SK-N-SH (cell line): ENCODE measurements around the gene LTBP1. TPM values are rescaled to one million over a fixed set of nuclear protein-coding genes. Genes with fewer than 3 reads are reported as not detected.
A peak's percentile ranks its signal among the peaks of the same experiment; 100 is the strongest.

Source experiments
- CTCF ChIA-PET: fragments of 300-600, 350-600 bp; formaldehyde crosslinking; extraction: SDS; loops from one replicate; lab custom pipeline; 2021; lab: Yijun Ruan, JAX
- POLR2A ChIA-PET: fragments of 350-600 bp; sonication (Branson Sonifier 250); formaldehyde crosslinking; extraction: SDS; loops from one replicate; lab custom pipeline; 2020; ENCODE audit warnings: antibody characterized with exemption, inconsistent platforms; lab: Yijun Ruan, JAX
- DNase-seq: peaks from one replicate; pipeline ENCODE4 v3.0.0; 2012
- H2AFZ ChIP-seq: fragments of 200-600 bp; sonication (generic); 2 replicates; pipeline ENCODE4 v1.8.1; 2016; ENCODE audit warnings: antibody characterized with exemption, mild to moderate bottlenecking, low read depth
- H3F3A ChIP-seq: fragments of 200-600 bp; sonication (generic); replicated peaks from 2 replicates; pipeline ENCODE3; 2016; ENCODE audit warnings: antibody characterized with exemption, mild to moderate bottlenecking; ENCODE audit not compliant: insufficient read depth
- H3K27ac ChIP-seq, 2 experiments: fragments of 200-500 bp in 1 of 2; fragments of 200-600 bp in 1 of 2; sonication (Bioruptor generic) in 1 of 2; sonication (generic), shearing (Covaris generic) in 1 of 2; 2 replicates each; pipeline versions ENCODE4 v1.5.1 to v1.6.1; 2014 to 2016; ENCODE audit warnings: low read depth in 2 of 2, inconsistent platforms in 1 of 2, low read length in 1 of 2, mild to moderate bottlenecking in 1 of 2, mixed read lengths in 1 of 2
- H3K27me3 ChIP-seq: fragments of 200-600 bp; sonication (generic), shearing (Covaris generic); 2 replicates; pipeline ENCODE4 v1.6.1; 2016; ENCODE audit warnings: mixed run types; ENCODE audit not compliant: insufficient read depth
- H3K36me3 ChIP-seq, 2 experiments: fragments of 200-500 bp in 1 of 2; fragments of 200-600 bp in 1 of 2; sonication (Bioruptor generic) in 1 of 2; sonication (generic) in 1 of 2; replicated peaks in 1 of 2; 2 replicates each; pipeline versions ENCODE3 to v1.5.1; 2014 to 2016; ENCODE audit warnings: low read length in 1 of 2, mild to moderate bottlenecking in 1 of 2; ENCODE audit not compliant: insufficient read depth in 2 of 2, control insufficient read depth in 1 of 2
- H3K4me1 ChIP-seq, 2 experiments: fragments of 200-500 bp in 1 of 2; fragments of 200-600 bp in 1 of 2; sonication (Bioruptor generic) in 1 of 2; sonication (generic), shearing (Covaris generic) in 1 of 2; 2 replicates each; pipeline versions ENCODE4 v1.5.1 to v1.6.1; 2014 to 2016; ENCODE audit warnings: low read depth in 1 of 2, low read length in 1 of 2, mixed run types in 1 of 2; ENCODE audit not compliant: insufficient read depth in 2 of 2, control insufficient read depth in 1 of 2
- H3K4me2 ChIP-seq: fragments of 200-600 bp; sonication (generic), shearing (Covaris generic); 2 replicates; pipeline ENCODE4 v1.6.1; 2017; ENCODE audit warnings: mixed run types
- H3K4me3 ChIP-seq, 2 experiments: fragments of 200-500 bp in 1 of 2; fragments of 200-600 bp in 1 of 2; sonication (Bioruptor generic) in 1 of 2; sonication (generic), shearing (Covaris generic) in 1 of 2; 2 replicates each; pipeline versions ENCODE4 v1.5.1 to v1.8.1; 2014 to 2016; ENCODE audit warnings: low read depth in 2 of 2, inconsistent platforms in 1 of 2, low read length in 1 of 2, mild to moderate bottlenecking in 1 of 2, mixed read lengths in 1 of 2, moderate library complexity in 1 of 2
- H3K79me2 ChIP-seq: fragments of 200-600 bp; sonication (generic); 2 replicates; pipeline ENCODE4 v1.8.1; 2017; ENCODE audit warnings: mild to moderate bottlenecking; ENCODE audit not compliant: insufficient read depth
- H3K9ac ChIP-seq: fragments of 200-600 bp; sonication (generic); 2 replicates; pipeline ENCODE4 v1.6.1; 2017; ENCODE audit warnings: mixed run types
- H3K9me2 ChIP-seq: fragments of 200-600 bp; sonication (generic); 2 replicates; pipeline ENCODE4 v1.6.1; 2017; ENCODE audit warnings: mixed run types
- H3K9me3 ChIP-seq: fragments of 200-600 bp; sonication (generic); 2 replicates; pipeline ENCODE4 v1.6.1; 2017; ENCODE audit warnings: mixed run types, mild to moderate bottlenecking, moderate library complexity
- H4K20me1 ChIP-seq: fragments of 200-600 bp; sonication (generic); 2 replicates; pipeline ENCODE4 v1.6.1; 2017; ENCODE audit warnings: mild to moderate bottlenecking, mixed run types; ENCODE audit not compliant: insufficient read depth
- CHD2 ChIP-seq: fragments of 150-350 bp; IDR thresholded peaks from 2 replicates; pipeline ENCODE4 v1.6.1; 2018; ENCODE audit warnings: low read length; ENCODE audit not compliant: partially characterized antibody
- ELF1 ChIP-seq: IDR thresholded peaks from 2 replicates; pipeline ENCODE4 v1.4.0; 2012
- EZH2phosphoT487 ChIP-seq: fragments of 200-600 bp; sonication (generic); IDR thresholded peaks from 2 replicates; pipeline ENCODE4 v1.6.1; 2017; ENCODE audit warnings: low read depth, mixed run types, mild to moderate bottlenecking, antibody characterized with exemption, moderate library complexity, borderline replicate concordance
- FOSL2 ChIP-seq: IDR thresholded peaks from 2 replicates; pipeline ENCODE4 v1.4.0; 2012; ENCODE audit warnings: low read depth, mild to moderate bottlenecking, moderate library complexity, borderline replicate concordance
- FOXM1 ChIP-seq: IDR thresholded peaks from 2 replicates; pipeline ENCODE4 v1.4.0; 2012; ENCODE audit warnings: low read depth, mild to moderate bottlenecking
- GABPA ChIP-seq: IDR thresholded peaks from 2 replicates; pipeline ENCODE4 v1.4.0; 2012; ENCODE audit warnings: low read depth, mild to moderate bottlenecking
- JUND ChIP-seq: IDR thresholded peaks from 2 replicates; pipeline ENCODE4 v1.4.0; 2012
- MEF2A ChIP-seq: IDR thresholded peaks from 2 replicates; pipeline ENCODE4 v1.4.0; 2012; ENCODE audit warnings: low read depth, borderline replicate concordance
- MXI1 ChIP-seq: IDR thresholded peaks from 2 replicates; pipeline ENCODE4 v1.6.1; 2012; ENCODE audit warnings: mild to moderate bottlenecking, low read depth, low read length, improper control_type of control experiment
- POLR2AphosphoS5 ChIP-seq: IDR thresholded peaks from 2 replicates; pipeline ENCODE4 v1.6.1; 2012; ENCODE audit warnings: low read depth, low read length
- RFX5 ChIP-seq: IDR thresholded peaks from 2 replicates; pipeline ENCODE4 v1.6.1; 2012; ENCODE audit warnings: mild to moderate bottlenecking, improper control_type of control experiment, low read length
- SIN3A ChIP-seq: IDR thresholded peaks from 2 replicates; pipeline ENCODE4 v1.6.1; 2012; ENCODE audit warnings: low read depth, mild to moderate bottlenecking, low read length, moderate library complexity, borderline replicate concordance
- TAF1 ChIP-seq: IDR thresholded peaks from 2 replicates; pipeline ENCODE4 v1.6.1; 2012; ENCODE audit warnings: low read depth, mild to moderate bottlenecking, low read length, moderate library complexity, borderline replicate concordance
- TCF12 ChIP-seq: IDR thresholded peaks from 2 replicates; pipeline ENCODE4 v1.4.0; 2012
- TEAD4 ChIP-seq: IDR thresholded peaks from 2 replicates; pipeline ENCODE4 v1.4.0; 2012; ENCODE audit warnings: mild to moderate bottlenecking, borderline replicate concordance; ENCODE audit not compliant: insufficient read depth
- YY1 ChIP-seq: IDR thresholded peaks from 2 replicates; pipeline ENCODE4 v1.4.0; 2012; ENCODE audit warnings: low read depth, mild to moderate bottlenecking
- WGBS: methylation state at CpG from one replicate; pipeline ENCODE4 v1.1.6; 2017; ENCODE audit warnings: low lambda C conversion rate; 5-methylcytosine and 5-hydroxymethylcytosine counted together
- polyA plus RNA-seq, 3 experiments: library from polyadenylated mRNA; depleted of rRNA; stranded (reverse); fragments of >200 nt; gene quantifications; 2 replicates each; pipeline ENCODE4 v1.2.3, GENCODE V29; 2012
- TF ChIP-seq, protein P1 (sequence below): IDR thresholded peaks from 2 replicates; pipeline ENCODE4 v1.4.0; 2012; ENCODE audit warnings: low read depth, borderline replicate concordance
- TF ChIP-seq, protein P2 (sequence below): IDR thresholded peaks from 2 replicates; pipeline ENCODE4 v1.6.1; 2012; ENCODE audit warnings: mild to moderate bottlenecking, low read depth, low read length, moderate library complexity
- TF ChIP-seq, protein P3 (sequence below): fragments of 150-350 bp; IDR thresholded peaks from 2 replicates; pipeline ENCODE4 v1.6.1; 2017; ENCODE audit warnings: antibody characterized with exemption, low read length, low read depth, borderline replicate concordance
- TF ChIP-seq, protein P4 (sequence below): fragments of 150-350 bp; IDR thresholded peaks from 2 replicates; pipeline ENCODE4 v1.6.1; 2016; ENCODE audit warnings: mild to moderate bottlenecking, low read depth, low read length
- TF ChIP-seq, protein P5 (sequence below): IDR thresholded peaks from 2 replicates; pipeline ENCODE4 v1.4.0; 2012; ENCODE audit warnings: low read depth
- TF ChIP-seq, protein P6 (sequence below): fragments of 200-600 bp; sonication (generic); IDR thresholded peaks from 2 replicates; pipeline ENCODE4 v1.6.1; 2017; ENCODE audit warnings: antibody characterized with exemption, mild to moderate bottlenecking, moderate library complexity

The LTBP1 gene
- polyA plus RNA-seq, 1 of the 3 experiments (the other 2 are of a cell fraction) = 467 TPM

DNA sequence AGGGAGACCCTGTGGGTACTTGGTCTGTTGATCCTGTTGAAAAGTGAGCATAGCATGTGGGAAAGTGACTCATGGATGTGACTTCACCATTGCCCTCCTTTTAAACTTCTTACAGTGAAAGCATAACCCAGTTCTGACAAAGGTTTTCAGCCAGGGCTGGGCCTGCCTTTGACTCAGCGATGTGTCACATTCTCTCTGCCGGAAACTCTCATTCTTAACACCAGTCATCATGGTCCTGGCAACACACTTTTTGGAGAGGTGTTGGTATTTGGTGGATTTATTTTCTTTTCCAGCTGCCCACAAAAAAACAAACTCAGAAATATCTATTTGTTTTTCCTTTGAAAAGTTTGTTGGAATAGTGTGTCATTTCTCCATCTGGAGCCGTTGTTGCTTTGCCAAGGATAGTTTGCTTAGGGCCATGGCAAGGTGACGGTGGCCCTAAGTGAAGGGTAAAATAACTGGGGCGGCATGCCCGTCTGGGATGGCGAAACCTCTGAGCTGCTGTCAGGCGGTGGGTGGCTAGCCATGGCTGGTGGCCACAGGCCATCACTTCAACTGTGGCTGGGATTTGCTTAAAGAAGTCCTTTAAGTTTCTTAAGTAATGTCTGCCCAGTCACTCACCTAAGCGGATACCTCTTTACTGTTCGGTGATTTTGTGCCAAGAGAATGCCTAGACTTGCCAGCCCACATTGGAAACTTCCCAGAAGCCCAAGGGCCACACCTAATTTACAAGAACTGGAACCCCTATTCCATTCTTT lies 123.3 kb downstream of the LTBP1 start:
- no peak for DNase-seq
- ChIA-PET POLR2A (no interaction called here), CTCF (no interaction called here)
- Histone ChIP-seq H2AFZ (no peak overlapping the region), H3F3A (peaks cover 18% of the 10 kb centered on the region), H3K9me3 (peaks cover 8% of the 10 kb centered on the region; the same call in 1 of the 2 replicates), H3K4me3 (no peak overlapping the region), H3K27me3 (no peaks in the 10 kb centered on the region), H3K9me2 (no peaks in the 10 kb centered on the region), H3K4me2 (peak overlapping the region; percentile 59), H3K79me2 (0 out of 2 replicates have a peak, but pooled peaks cover 5% of the 10 kb centered on the region), H4K20me1 (no peaks in the 10 kb centered on the region), H3K36me3 (no peaks in the 10 kb centered on the region), H3K27ac (peak overlapping the region in 1 of 2 experiments; percentile 89; a peak in 2 of 4 replicates), H3K4me1 (peaks cover 0 to 25% of the 10 kb centered on the region in 2 experiments; a peak in 2 of 4 replicates), H3K9ac (peak overlapping the region; percentile 24; the same call in 1 of the 2 replicates)
- 48% methylated on average over 10 of the region's 10 CpGs for whole genome bisulfite sequencing
- TF ChIP-seq, protein P1, sequence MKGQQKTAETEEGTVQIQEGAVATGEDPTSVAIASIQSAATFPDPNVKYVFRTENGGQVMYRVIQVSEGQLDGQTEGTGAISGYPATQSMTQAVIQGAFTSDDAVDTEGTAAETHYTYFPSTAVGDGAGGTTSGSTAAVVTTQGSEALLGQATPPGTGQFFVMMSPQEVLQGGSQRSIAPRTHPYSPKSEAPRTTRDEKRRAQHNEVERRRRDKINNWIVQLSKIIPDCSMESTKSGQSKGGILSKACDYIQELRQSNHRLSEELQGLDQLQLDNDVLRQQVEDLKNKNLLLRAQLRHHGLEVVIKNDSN = 0 out of 2 replicates have a peak, but pooled peaks have one; percentile 14
- TF ChIP-seq TAF1 (peak; percentile 26; the same call in 1 of the 2 replicates), JUND (peak; percentile 99), SIN3A (peak; percentile 91), GABPA (0 out of 2 replicates have a peak, but pooled peaks have one; percentile 38), TEAD4 (peak; percentile 90), FOSL2 (peak; percentile 100), CHD2 (no peak), POLR2AphosphoS5 (peak; percentile 84; the same call in 1 of the 2 replicates), MEF2A (peak; percentile 60; the same call in 1 of the 2 replicates), YY1 (peak; percentile 21; the same call in 1 of the 2 replicates), FOXM1 (peak; percentile 58; the same call in 1 of the 2 replicates), TCF12 (peak; percentile 98), MXI1 (no peak), EZH2phosphoT487 (no peak), ELF1 (peak; percentile 54; the same call in 1 of the 2 replicates), RFX5 (peak; percentile 55; the same call in 1 of the 2 replicates)
- TF ChIP-seq, protein P2, sequence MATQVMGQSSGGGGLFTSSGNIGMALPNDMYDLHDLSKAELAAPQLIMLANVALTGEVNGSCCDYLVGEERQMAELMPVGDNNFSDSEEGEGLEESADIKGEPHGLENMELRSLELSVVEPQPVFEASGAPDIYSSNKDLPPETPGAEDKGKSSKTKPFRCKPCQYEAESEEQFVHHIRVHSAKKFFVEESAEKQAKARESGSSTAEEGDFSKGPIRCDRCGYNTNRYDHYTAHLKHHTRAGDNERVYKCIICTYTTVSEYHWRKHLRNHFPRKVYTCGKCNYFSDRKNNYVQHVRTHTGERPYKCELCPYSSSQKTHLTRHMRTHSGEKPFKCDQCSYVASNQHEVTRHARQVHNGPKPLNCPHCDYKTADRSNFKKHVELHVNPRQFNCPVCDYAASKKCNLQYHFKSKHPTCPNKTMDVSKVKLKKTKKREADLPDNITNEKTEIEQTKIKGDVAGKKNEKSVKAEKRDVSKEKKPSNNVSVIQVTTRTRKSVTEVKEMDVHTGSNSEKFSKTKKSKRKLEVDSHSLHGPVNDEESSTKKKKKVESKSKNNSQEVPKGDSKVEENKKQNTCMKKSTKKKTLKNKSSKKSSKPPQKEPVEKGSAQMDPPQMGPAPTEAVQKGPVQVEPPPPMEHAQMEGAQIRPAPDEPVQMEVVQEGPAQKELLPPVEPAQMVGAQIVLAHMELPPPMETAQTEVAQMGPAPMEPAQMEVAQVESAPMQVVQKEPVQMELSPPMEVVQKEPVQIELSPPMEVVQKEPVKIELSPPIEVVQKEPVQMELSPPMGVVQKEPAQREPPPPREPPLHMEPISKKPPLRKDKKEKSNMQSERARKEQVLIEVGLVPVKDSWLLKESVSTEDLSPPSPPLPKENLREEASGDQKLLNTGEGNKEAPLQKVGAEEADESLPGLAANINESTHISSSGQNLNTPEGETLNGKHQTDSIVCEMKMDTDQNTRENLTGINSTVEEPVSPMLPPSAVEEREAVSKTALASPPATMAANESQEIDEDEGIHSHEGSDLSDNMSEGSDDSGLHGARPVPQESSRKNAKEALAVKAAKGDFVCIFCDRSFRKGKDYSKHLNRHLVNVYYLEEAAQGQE = peak; percentile 75
- TF ChIP-seq, protein P3, sequence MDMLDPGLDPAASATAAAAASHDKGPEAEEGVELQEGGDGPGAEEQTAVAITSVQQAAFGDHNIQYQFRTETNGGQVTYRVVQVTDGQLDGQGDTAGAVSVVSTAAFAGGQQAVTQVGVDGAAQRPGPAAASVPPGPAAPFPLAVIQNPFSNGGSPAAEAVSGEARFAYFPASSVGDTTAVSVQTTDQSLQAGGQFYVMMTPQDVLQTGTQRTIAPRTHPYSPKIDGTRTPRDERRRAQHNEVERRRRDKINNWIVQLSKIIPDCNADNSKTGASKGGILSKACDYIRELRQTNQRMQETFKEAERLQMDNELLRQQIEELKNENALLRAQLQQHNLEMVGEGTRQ = no peak
- TF ChIP-seq, protein P4, sequence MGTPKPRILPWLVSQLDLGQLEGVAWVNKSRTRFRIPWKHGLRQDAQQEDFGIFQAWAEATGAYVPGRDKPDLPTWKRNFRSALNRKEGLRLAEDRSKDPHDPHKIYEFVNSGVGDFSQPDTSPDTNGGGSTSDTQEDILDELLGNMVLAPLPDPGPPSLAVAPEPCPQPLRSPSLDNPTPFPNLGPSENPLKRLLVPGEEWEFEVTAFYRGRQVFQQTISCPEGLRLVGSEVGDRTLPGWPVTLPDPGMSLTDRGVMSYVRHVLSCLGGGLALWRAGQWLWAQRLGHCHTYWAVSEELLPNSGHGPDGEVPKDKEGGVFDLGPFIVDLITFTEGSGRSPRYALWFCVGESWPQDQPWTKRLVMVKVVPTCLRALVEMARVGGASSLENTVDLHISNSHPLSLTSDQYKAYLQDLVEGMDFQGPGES = no peak
- TF ChIP-seq, protein P5, sequence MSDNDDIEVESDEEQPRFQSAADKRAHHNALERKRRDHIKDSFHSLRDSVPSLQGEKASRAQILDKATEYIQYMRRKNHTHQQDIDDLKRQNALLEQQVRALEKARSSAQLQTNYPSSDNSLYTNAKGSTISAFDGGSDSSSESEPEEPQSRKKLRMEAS = peak; percentile 83
- TF ChIP-seq, protein P6, sequence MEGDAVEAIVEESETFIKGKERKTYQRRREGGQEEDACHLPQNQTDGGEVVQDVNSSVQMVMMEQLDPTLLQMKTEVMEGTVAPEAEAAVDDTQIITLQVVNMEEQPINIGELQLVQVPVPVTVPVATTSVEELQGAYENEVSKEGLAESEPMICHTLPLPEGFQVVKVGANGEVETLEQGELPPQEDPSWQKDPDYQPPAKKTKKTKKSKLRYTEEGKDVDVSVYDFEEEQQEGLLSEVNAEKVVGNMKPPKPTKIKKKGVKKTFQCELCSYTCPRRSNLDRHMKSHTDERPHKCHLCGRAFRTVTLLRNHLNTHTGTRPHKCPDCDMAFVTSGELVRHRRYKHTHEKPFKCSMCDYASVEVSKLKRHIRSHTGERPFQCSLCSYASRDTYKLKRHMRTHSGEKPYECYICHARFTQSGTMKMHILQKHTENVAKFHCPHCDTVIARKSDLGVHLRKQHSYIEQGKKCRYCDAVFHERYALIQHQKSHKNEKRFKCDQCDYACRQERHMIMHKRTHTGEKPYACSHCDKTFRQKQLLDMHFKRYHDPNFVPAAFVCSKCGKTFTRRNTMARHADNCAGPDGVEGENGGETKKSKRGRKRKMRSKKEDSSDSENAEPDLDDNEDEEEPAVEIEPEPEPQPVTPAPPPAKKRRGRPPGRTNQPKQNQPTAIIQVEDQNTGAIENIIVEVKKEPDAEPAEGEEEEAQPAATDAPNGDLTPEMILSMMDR = no peak
